Islet precursor cell (in vitro differentiated cells): ENCODE measurements around the gene FZR1.

Experiments used
- DNase-seq: peaks from one replicate; pipeline ENCODE4 v3.0.0-alpha.2; 2018

The FZR1 gene

DNA sequence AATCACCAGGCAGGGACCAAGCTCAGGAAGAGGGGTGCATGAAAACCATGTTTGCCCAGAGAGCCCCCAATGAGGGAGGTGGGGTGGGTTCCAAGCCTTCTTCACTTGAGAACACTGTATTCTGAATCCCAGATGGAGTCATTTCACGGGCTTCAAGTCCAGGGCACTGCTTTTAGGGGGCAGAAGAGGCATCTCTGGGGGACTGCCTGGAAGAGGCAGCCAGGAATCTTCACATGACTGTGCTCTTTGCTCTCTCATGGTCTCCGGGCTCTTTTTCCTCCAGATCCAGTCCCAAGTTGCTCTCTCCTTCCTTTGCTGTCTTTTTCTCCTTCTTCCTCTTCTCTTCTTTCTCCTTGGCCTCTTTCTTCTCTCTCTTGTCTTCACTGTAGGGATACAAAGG, 31.5 kb upstream of the FZR1 start:
- no peak for DNase-seq

DNA sequence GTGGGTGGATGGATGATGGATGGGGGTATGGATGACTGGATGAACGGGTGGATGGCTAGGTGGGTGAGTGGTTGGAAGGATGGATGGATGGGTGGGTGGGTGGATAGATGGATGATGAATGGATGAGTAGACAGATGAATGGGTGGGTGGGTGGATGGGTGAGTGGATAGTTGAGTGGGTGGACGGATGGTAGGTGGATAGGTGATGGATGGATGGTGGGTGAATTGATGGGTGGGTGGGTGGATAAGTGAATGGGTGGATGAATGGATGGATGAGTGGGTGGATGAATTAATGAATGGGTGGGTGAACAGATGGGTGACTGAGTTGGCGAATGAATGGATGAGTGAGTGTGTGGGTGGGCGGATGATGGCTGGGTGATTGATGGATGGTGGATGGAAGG, 30.7 kb upstream of the FZR1 start:
- DNase-seq = no peak

DNA sequence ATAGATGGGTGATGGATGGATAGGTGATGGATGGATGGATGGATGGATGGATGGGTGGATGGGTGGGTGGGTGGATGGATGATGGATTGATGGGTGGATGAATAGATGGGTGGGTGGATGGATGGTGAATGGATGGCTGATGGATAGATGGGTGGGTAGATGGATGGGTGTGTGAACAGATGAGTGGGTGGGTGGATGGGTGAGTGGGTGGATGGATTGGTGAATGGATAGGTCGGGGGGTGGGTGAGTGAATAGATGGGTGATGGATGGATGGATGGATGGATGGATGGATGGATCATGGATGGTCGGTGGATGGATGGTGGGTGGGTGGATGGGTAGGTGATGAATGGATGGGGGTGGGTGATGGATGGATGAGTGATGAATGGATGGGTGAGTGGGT, 29.3 kb upstream of the FZR1 start:
- DNase-seq = no peak

DNA sequence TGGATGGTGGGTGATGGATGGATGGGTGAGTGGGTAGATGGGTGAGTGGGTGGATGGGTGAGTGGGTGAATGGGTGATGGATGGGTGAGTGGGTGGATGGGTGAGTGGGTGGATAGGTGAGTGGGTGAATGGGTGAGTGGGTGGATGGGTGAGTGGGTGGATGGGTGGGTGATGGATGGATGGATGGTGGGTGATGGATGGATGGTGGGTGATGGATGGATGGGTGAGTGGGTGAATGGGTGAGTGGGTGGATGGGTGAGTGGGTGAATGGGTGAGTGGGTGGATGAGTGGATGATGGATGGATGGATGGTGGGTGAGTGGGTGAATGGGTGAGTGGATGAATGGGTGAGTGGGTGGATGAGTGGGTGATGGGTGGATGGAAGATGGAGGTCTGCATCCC, 28.6 kb upstream of the FZR1 start:
- no peak for DNase-seq

DNA sequence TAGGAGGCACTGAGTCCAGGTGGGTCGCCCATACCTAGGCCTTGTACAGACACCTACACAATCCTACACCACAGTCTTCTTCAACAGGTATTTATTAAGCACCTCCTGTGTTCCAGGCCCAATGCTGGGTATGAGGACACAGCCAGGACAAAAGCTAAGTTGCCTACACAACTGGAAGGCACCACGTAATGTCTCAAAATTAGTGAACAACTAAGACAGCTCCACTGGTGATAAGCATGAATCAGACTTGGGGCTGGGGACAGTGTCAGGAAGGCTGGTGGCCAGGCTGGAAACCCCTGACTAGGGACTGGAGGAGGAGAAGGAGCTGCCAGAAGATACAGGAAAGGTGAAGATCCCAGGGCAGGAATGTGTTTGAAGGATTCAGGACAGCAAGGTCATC, 28.2 kb upstream of the FZR1 start:
- no peak for DNase-seq

DNA sequence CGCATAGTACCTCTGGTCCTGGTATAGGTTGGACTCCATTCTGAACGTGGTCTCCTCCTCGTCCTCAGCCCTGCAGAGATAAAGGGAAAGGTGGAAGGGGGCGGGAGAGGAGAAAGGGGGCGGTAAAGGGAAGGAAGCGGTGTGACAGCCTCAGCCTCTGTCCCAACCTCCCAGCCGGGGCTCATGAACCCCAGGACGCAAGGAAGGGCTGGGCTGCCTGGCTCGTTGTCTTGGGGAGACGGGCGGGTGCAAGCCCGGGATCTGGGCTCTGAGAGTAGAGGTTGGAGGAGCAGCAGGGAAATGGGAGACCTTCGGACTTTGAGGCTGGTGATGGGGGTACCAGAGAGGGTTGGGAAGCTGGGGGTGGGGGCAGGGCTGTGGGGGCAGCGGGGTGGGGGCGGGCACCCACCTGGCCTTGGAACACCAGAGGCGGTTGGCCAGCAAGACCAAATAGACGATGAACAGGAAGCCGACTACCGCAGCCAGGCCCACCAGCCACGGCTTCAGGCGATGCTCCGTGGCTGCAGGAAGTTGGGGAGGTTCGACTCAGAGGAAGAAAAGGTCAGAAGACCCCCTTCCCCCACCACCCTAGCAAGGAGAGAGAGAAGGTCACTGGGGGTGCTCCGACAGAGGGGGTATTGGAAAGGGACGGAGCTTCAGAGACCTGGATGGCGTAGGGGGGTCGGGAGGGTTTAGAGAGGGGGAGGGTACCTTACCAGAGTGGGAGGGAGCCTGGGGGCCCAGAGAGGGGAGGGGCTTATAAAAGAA, 27.5 kb upstream of the FZR1 start:
- DNase-seq = no peak

DNA sequence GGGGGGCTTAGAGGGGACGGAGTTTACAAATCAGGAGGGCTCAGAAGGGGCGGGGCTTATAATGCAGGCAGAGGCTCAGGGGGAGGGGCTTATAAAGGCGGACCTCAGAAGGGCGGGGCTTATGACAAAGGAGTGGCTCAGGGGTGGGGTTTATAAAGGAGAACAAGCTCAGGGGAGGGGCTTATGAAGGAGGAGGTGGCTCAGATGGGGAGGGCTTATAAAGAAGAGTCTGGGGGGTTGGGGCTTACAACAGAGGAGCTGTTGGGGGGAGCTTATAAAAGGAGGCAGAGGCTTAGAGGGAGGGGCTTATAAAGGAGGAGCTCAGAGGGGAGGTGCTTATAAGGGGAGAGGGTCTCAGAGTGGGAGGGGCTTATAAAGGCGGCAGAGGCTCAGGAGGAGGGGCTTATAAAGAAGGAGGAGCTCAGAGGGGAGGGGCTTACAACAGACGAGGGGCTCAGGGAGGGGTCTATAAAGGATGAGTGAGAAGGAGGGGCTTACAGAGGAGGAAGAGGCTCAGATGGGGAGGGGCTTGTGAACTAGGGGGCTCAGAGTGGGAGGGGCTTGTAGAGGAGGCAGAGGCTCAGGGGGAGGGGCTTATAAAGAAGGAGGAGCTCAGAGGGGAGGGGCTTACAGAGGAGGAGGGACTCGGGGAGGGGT, 26.8 kb upstream of the FZR1 start:
- DNase-seq = peak; percentile 51

DNA sequence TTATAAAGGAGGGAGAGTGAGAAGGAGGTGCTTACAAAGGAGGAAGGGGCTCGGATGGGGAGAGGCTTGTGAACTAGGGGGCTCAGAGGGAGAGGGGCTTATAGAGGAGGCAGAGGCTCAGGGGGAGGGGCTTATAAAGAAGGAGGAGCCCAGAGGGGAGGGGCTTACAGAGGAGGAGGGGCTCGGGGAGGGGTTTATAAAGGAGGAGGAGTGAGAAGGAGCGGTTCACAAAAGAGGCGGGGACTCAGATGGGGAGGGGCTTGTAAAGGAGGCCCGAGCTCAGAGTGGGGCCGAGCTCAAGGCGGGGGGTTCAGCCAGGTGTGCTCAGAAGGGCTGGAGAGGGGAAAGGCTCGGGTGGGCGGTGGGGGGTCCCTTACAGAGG, 26.3 kb upstream of the FZR1 start:
- DNase-seq = no peak

DNA sequence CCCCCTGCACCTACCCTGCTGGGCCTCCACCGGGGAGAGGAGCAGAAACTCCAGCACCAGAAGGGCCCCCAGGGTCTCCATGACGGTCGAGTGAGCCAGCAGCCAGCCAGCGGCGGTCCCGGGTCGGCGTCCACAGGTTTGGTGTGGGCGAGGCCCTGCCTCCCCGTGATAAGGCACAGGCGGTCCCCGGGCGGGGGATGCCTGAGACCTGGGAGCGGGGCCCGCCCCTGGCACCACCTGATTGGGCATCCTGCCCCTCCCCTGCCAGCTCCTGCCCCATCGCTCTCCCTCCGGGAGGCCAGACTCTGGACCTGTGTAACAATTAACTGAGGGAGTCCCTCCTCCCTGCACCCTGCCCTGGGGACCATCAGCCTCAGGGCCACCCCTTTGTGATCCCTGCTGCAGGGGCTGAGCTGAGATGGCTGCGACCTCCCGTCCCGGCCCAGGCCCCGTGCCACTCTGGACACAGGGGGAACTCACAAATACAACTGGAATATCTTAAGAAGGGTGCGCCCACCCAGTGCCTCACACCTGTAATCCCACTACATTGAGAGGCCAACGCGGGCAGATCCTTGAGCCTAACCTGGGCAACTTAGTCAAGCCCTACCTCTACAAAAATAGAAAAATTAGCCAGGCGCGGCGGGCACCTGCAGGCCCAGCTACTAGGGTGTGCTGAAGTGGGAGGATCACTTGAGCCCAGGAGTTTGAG, 25.6 kb upstream of the FZR1 start, which contains the start of gene SMIM24:
SMIM24 (minus strand) TSS at position 143 of the 709 bp plus-strand sequence; CDS start at position 81, 62 bp downstream.
- DNase-seq = no peak

DNA sequence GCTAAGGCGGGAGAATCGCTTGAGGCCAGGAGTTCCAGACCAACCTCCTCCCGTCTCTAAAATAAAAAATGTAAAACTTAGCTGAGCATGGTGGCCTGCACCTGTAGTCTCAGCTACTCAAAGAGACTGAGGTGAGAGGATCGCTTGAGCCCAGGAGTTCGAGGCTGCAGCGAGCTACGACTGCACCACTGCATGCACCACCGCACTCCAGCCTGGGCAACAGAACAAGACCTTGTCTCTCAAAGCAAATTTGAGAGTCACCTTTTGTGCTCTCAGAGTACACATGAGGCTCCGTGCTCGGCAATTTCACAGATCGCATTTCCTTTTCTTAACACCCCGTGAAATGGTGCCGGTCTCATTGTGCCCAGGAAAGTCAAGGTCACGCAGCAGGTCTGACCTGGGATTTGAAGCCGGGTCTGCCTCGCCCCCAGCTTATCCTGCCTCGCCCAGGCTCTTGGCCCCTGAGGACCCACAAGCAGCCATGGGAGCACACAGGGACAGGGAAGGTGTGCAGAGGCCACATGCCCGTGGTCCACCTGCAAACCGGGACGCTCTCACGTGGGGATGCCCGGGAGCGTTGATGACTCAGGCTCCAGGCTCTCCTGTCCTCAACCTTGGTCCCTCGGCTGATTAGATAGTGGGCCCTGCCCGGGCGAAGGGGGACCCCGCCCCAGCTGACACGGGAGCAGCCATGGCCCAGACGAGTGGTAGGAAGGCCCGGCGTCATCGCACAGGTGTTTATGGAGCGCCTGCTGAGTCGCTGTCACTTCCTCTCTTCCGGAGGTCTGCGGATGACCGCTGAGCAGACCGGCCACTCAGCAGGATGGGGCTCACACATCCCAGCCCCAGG, 24.6 kb upstream of the FZR1 start:
- no peak for DNase-seq

DNA sequence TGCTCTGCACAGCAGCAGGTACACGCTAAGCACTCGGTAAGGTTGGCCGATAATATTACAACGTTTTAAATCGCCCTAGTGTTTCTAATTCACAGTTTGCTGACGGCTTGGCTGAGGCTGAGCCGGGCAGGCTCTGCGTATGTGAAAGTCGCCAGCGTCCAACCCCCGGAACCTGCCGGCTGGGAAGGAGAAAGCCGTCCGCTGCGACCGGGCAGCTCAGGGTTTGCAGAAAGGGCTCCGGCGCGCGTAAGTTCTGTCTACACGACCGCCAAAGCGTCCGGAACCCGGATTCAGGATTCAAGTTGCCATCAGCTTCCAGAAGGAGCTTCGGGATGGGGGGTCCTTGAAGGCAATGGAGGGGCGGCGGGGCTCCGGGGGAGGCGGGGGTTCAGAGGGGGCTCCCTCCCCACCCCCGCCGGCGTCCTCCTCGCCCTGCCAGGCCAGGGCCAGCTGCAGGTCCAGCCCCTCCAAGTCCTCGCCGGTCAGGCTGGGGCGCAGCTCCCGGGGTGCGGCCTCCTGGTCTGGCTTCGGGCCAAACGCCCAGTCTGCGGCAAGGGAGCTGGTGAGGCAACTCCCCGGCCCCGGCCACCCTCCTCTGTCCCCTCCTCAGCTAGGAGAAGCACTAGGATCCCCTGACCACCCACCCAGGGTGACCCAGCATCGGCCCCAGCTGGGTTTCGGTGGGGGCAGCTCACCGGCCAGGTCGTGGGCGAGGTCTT, 23.4 kb upstream of the FZR1 start:
- no peak for DNase-seq

DNA sequence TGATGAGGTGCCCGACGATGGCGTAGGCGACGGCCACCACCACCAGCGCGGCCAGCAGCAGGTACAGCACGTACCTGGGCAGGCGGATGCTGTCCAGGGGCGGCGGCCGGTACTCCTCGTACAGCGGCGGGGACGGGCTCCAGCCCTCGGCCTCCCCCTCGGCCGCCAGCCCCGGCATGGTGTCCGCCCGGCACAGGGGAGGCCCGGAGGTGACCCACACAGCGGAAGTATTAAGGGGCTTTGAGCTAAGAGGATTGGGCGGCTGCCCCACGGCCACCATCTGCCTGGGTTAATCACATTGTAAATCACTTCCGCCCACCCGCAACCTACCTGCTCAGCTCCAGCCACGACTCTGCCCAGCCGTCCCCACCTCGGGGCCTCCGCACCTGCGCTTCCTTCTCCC, 22.9 kb upstream of the FZR1 start, which contains the start of gene SMIM44:
SMIM44 (minus strand) TSS at position 216 of the 403 bp plus-strand sequence; CDS start at position 178, 38 bp downstream.
- DNase-seq = no peak

DNA sequence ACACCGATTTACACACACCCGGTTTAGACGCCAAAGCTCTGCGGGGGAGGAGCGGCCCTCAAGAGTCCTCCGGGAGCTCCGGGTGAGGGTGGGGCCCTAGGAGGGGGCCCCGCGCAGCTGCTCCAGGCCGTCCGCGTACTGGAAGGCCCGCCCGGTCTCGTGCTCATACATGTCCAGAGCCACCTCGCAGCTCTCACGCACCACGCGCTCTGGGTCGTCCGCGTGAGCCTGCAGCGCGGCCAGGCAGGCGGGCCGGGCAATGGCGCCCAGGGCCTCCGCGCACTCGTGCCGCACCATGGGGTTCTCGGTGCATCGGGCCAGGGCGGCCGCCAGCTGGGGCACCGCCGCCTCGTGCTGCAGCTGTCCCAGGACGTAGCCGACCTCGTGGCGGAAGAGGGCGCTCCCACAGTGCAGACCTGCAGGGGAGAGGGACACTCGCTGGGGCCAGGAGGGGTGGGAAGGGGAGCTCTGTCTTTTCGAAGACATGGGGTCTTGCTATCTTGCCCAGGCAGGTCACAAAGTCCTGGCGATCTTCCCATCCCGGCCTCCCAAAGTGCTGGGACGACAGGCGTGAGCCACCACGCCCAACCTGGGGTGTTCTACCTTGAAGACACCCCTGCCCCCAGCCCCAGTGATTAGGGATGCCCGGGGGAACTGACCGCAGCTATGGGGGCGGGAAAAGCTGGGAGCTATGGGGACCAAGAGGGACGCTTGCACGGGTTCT, 14.6 kb upstream of the FZR1 start:
- no peak for DNase-seq

DNA sequence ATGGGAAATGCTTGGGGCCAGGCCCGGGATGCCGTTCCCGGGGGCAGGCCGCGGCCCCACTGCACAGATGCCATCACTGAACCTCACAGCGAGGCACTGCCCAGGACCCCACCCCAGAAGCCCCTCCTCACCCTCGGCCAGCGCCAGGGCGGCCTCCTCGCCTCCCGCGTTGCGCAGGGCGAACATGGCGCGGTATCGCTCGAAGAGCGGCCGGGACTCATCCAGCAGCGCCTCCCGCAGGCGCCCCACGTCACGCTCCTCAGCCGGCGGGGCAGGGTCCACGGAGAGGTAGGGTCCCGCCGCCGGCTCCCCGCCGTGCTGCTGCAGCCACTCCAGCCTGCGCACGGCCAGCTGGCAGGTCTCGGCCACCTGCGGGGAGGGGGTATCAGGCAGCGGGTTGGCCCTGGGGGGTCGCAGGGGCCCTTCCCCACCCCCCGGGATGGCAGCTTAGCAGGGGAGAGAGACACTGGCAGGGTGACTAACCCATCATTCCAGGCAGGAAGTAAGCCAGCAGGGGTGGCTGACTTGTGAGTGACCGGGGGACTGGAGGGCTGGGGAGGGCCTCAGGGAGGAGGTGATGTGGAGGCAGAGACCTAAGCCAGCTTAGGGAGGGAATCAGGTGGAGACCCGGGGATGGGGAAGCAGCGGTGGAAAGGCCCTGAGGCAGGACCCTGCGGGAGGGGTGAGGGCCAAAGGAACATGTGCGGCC, 13.8 kb upstream of the FZR1 start:
- DNase-seq = no peak

DNA sequence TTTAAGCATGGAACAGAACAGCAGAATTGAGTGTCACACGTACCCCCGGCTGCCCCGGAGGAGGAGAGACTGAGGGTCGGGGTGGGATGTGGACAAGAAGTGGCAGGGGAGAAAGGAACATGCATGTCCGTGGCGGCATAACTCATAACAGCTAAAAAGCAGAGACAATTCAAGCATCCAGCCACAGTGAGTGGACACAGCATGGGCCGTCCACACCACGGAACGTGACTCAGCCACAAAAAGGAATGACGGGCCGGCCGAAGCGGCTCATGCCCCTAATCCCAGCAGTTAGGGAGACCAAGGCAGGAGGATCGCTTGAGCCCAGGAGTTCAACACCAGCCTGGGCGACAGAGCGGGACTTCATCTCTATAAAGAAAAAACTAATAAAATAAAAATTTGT, 13.2 kb upstream of the FZR1 start:
- DNase-seq = no peak

DNA sequence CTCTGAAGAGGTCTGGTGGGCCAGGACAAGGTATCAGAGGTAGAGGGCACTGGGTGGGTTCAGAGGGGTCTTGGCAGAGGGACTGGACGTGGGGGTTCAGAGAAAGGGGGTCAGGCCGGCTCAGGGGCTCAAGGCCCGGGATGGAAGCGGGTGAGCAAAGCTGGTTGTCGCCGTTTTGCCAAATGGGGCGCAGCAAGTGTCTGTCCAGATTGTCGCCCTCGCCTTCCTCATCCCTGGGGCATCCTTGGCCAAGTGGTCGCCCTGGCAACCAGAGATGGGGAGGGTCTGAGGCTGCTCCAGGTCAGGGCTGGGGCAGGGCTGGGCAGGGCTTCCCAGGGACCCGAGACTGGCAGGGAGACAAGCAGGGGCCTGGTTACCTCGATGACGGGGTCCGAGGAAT, 12.5 kb upstream of the FZR1 start:
- DNase-seq = no peak

DNA sequence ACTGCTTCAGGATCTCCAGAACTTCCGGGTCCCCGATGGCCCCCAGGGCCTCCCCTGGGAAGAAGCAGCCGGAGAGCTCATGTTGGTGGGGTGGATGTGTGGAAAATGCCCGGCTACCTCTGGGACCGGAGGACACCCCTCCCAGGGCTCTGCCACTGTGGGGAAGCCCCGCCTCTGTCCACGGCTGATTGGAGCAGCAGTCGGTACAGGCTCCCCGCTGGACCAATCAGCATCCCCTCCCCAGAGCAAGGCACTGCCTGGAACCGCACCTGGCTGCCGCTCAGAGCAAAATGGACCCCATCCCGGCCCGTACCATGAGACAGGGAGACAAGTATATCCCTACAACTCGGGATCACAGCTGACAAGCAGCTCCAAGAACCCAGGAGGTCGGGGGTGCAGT, 12.1 kb upstream of the FZR1 start:
- DNase-seq = peak; percentile 73

DNA sequence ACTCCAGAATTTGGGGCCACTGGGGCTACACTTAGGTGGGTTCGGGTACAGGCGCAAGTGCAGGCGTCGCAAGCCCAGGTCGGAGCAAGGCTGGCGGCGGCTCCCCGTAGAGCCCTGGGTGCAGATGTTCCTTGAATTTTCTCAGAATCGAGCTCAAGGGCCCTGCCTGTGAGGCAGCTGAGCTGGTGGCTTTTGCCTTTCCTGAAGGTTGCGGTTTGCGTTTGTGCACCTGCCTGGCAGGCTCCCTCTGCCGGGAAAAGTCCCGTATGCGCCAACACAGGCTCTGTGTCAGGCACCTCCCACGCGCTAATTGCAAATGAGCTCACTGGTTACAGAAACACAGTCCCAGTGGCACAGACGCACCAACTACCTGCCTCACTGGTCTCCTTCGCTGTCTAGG, 11.6 kb upstream of the FZR1 start:
- peak; percentile 51 for DNase-seq

DNA sequence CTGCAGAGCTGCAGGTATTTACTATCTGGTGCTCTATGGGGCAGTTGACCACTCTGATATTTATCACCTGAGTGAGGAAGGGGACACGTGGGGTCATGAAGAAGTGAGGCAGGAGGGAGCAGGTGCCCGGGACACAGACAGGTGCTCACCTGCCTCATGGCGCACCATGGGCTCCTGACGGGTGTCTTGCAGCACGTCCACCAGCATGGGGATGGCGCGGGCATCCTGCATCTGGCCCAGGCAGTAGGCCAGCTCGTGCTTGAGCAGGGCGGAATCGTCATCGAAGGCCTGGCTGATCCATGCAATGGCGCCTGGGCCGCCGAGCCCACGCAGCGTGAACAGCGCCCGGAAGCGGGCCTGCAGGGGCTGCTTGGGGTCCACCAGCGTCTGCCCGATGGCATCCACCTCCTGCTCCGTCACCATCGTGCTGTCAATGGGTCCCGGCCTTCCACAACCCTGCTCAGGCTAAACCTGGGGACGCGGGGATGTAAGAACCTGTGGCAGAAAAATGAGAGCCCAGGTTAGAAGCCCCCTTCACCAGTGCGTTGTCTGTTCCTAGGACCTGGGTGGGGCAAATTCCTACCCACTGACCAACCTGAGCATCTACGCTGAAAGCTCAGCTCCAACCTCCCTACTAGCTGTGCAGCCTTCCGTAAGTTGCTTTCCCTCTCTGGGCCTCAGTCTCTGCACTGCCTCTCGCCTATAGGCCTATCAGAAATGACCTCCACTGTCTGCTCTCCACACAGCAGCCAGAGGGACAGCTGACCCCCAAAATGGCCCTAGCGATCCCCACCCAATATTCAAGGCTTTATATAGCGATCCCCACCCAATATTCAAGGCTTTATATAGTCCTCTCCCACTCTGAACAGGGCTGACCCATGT, 9.5 kb upstream of the FZR1 start:
- DNase-seq = no peak
